Kidney tubule cell (primary cell): ENCODE measurements around the gene BASP1.
"Not testable (repeated sequence)": the region's sequence is repeated elsewhere in the genome, so short reads cannot be mapped to it uniquely, and the experiment has no call there.

Experiments
- DNase-seq: peaks from one replicate; pipeline ENCODE4 v3.0.0-alpha.2; 2018; ENCODE audit warnings: low spot score

BASP1 gene

GRCh38 chr5:17256171-17256570 is 38.7 kb downstream of the BASP1 start:
- DNase-seq: no peak

GRCh38 chr5:17256839-17257238 is 39.4 kb downstream of the BASP1 start:
- no peak for DNase-seq

- DNase-seq: no peak
These were observed 40.4 kb downstream of the BASP1 start for GRCh38 chr5:17257705-17258273.

- peak; percentile 51 for DNase-seq
These were observed 41.0 kb downstream of the BASP1 start for GRCh38 chr5:17258431-17258830.

GRCh38 chr5:17259012-17259411 is 41.6 kb downstream of the BASP1 start:
- DNase-seq: not testable (repeated sequence)

- no peak for DNase-seq
These were observed 42.3 kb downstream of the BASP1 start for GRCh38 chr5:17259630-17260257.

- DNase-seq: no peak
These were observed 43.1 kb downstream of the BASP1 start for GRCh38 chr5:17260549-17260948.

GRCh38 chr5:17261075-17261474 is 43.6 kb downstream of the BASP1 start:
- DNase-seq: no peak

GRCh38 chr5:17265041-17265440 is 47.6 kb downstream of the BASP1 start:
- no peak for DNase-seq

GRCh38 chr5:17267106-17267505 is 49.7 kb downstream of the BASP1 start:
- DNase-seq: no peak

- no peak for DNase-seq
These were observed 51.8 kb downstream of the BASP1 start for GRCh38 chr5:17269201-17269600.

- DNase-seq: no peak
These were observed 54.7 kb downstream of the BASP1 start for GRCh38 chr5:17272111-17272510.

- no peak for DNase-seq
These were observed 58.1 kb downstream of the BASP1 start for GRCh38 chr5:17275289-17276158.

- DNase-seq: no peak
These were observed 59.0 kb downstream of the BASP1 start for GRCh38 chr5:17276445-17276844.

GRCh38 chr5:17277907-17278306 is 60.5 kb downstream of the BASP1 start:
- DNase-seq: no peak

- no peak for DNase-seq
These were observed 61.5 kb downstream of the BASP1 start for GRCh38 chr5:17278931-17279330.

- no peak for DNase-seq
These were observed 62.1 kb downstream of the BASP1 start for GRCh38 chr5:17279487-17279886.

- peak; percentile 17 for DNase-seq
These were observed 65.1 kb downstream of the BASP1 start for GRCh38 chr5:17282283-17283120.

GRCh38 chr5:17283121-17283415 is 65.6 kb downstream of the BASP1 start:
- no peak for DNase-seq

- no peak for DNase-seq
These were observed 70.2 kb downstream of the BASP1 start for GRCh38 chr5:17287501-17288155.

- no peak for DNase-seq
These were observed 71.1 kb downstream of the BASP1 start for GRCh38 chr5:17288570-17288969.
